CD14-positive monocyte (primary cell): ENCODE data around the gene PDZD8. TPM values are rescaled to one million over a fixed set of nuclear protein-coding genes. Genes with fewer than 3 reads are reported as not detected.

Source experiments
- DNase-seq, 3 donors: peaks; one replicate each; pipeline ENCODE4 v3.0.0-alpha.2; 2011 to 2022
- H2AFZ ChIP-seq: 2 replicates; pipeline ENCODE4 v1.6.0; 2012; ENCODE audit warnings: mild to moderate bottlenecking, low read depth, low read length, inconsistent platforms; ENCODE audit not compliant: insufficient read depth, poor library complexity, severe bottlenecking
- H3K27ac ChIP-seq, 2 donors: 1 replicate in 1 of 2; 2 replicates in 1 of 2; pipeline ENCODE4 v1.5.1; 2012 to 2013; ENCODE audit warnings: low read length in 2 of 2, control low read depth in 1 of 2, inconsistent platforms in 1 of 2, low read depth in 1 of 2, mild to moderate bottlenecking in 1 of 2
- H3K27me3 ChIP-seq, 2 donors: one replicate each; pipeline versions ENCODE4 v1.6.0 to v1.6.1; 2011 to 2013; ENCODE audit warnings: low read length in 2 of 2; ENCODE audit not compliant: control insufficient read depth in 2 of 2, insufficient read depth in 2 of 2
- H3K36me3 ChIP-seq, 2 donors: replicated peaks in 1 of 2; 1 replicate in 1 of 2; 2 replicates in 1 of 2; pipeline versions ENCODE4 v1.5.1 to v1.6.1; 2012 to 2013; ENCODE audit warnings: low read length in 2 of 2, control low read depth in 1 of 2, inconsistent platforms in 1 of 2, mild to moderate bottlenecking in 1 of 2; ENCODE audit not compliant: insufficient read depth in 2 of 2, control insufficient read depth in 1 of 2
- H3K4me1 ChIP-seq, 2 donors: 1 replicate in 1 of 2; 2 replicates in 1 of 2; pipeline versions ENCODE4 v1.5.1 to v1.6.1; 2012 to 2013; ENCODE audit warnings: low read length in 2 of 2, control low read depth in 1 of 2, inconsistent platforms in 1 of 2, mild to moderate bottlenecking in 1 of 2, moderate library complexity in 1 of 2; ENCODE audit not compliant: insufficient read depth in 2 of 2, control insufficient read depth in 1 of 2
- H3K4me2 ChIP-seq: replicated peaks from 2 replicates; pipeline ENCODE3; 2012; ENCODE audit warnings: low read length, moderate library complexity, mild to moderate bottlenecking; ENCODE audit not compliant: poor library complexity, severe bottlenecking; ENCODE audit errors: extremely low read depth
- H3K4me3 ChIP-seq, 3 experiments: fragments of 200-600 bp in 1 of 3; sonication (generic) in 1 of 3; replicated peaks in 1 of 3; 1 replicate in 2 of 3; 2 replicates in 1 of 3; pipeline ENCODE4 v1.5.1; 2011 to 2013; ENCODE audit warnings: low read length in 3 of 3, mild to moderate bottlenecking in 3 of 3, control low read depth in 2 of 3, low read depth in 2 of 3, inconsistent platforms in 1 of 3, moderate library complexity in 1 of 3
- H3K79me2 ChIP-seq: 2 replicates; pipeline ENCODE4 v1.6.0; 2012; ENCODE audit warnings: mild to moderate bottlenecking, control low read depth, inconsistent platforms, low read length, moderate library complexity; ENCODE audit not compliant: insufficient read depth
- H3K9ac ChIP-seq: 2 replicates; pipeline ENCODE4 v1.6.0; 2017; ENCODE audit warnings: low read length, mild to moderate bottlenecking; ENCODE audit not compliant: insufficient read depth, poor library complexity, severe bottlenecking
- H3K9me3 ChIP-seq, 2 donors: replicated peaks in 1 of 2; 1 replicate in 1 of 2; 2 replicates in 1 of 2; pipeline versions ENCODE4 v1.5.1 to v1.6.1; 2012 to 2013; ENCODE audit warnings: low read length in 2 of 2, control low read depth in 1 of 2; ENCODE audit not compliant: control insufficient read depth in 1 of 2, insufficient read depth in 1 of 2
- H4K20me1 ChIP-seq: 2 replicates; pipeline ENCODE4 v1.6.0; 2012; ENCODE audit warnings: mild to moderate bottlenecking, low read length, control low read depth, moderate library complexity; ENCODE audit not compliant: insufficient read depth
- H3K27ac Mint-ChIP-seq, 7 donors: one replicate each; pipeline ENCODE4 v1.8.0; 2020; ENCODE audit warnings: mild to moderate bottlenecking in 7 of 7, mixed read lengths in 7 of 7, moderate library complexity in 6 of 7, inconsistent platforms in 2 of 7
- H3K27me3 Mint-ChIP-seq, 3 donors: one replicate each; pipeline ENCODE4 v1.8.0; 2021 to 2022; ENCODE audit warnings: low read depth in 3 of 3, mild to moderate bottlenecking in 3 of 3, mixed read lengths in 3 of 3, moderate library complexity in 3 of 3, inconsistent platforms in 1 of 3
- H3K36me3 Mint-ChIP-seq, 2 donors: one replicate each; pipeline ENCODE4 v1.8.0; 2020; ENCODE audit warnings: mixed read lengths in 2 of 2, inconsistent platforms in 1 of 2, mild to moderate bottlenecking in 1 of 2
- H3K4me1 Mint-ChIP-seq: one replicate; pipeline ENCODE4 v1.8.0; 2020; ENCODE audit warnings: mild to moderate bottlenecking, mixed read lengths
- H3K4me3 Mint-ChIP-seq, 2 donors: one replicate each; pipeline ENCODE4 v1.8.0; 2020; ENCODE audit warnings: mild to moderate bottlenecking in 2 of 2, mixed read lengths in 2 of 2, moderate library complexity in 1 of 2
- H3K9me3 Mint-ChIP-seq, 7 donors: one replicate each; pipeline ENCODE4 v1.8.0; 2020 to 2022; ENCODE audit warnings: mixed read lengths in 7 of 7, mild to moderate bottlenecking in 6 of 7, moderate library complexity in 6 of 7, inconsistent platforms in 2 of 7
- WGBS: methylation state at CpG from one replicate; pipeline ENCODE4 v1.1.5; 2013; ENCODE audit warnings: missing lambda C conversion rate; ENCODE audit not compliant: insufficient coverage; 5-methylcytosine and 5-hydroxymethylcytosine counted together
- intact Hi-C, 2 donors: fragments of 100-400 bp; cut with micrococcal nuclease; formaldehyde crosslinking; loops; one replicate each; pipeline versions ENCODE4 v1.15.0 to v1.15.1; 2023
- polyA plus RNA-seq, 3 donors: library from polyadenylated mRNA; depleted of rRNA in 1 of 3; unstranded in 2 of 3; stranded (reverse) in 1 of 3; fragments of 300-500 nt in 2 of 3; fragments of >200 nt in 1 of 3; fragmentation: Illumina TruSeq in 2 of 3; gene quantifications; 1 replicate in 2 of 3; 2 replicates in 1 of 3; pipeline ENCODE4 v1.2.3, GENCODE V29; 2012 to 2021
- TF ChIP-seq, protein P1 (sequence below): fragments of 200-600 bp; IDR thresholded peaks from one replicate; pipeline ENCODE4 v1.8.0; 2022; ENCODE audit warnings: antibody characterized with exemption, mild to moderate bottlenecking

The PDZD8 gene
- polyA plus RNA-seq, 3 donors = 4.6 to 104 (median 9.0) TPM

- no peak overlapping the region for H3K27ac ChIP-seq
- intact Hi-C loops = no loop called here
- H3K4me3 ChIP-seq = no peak overlapping the region
- H3K4me2 ChIP-seq = no peak overlapping the region
- no peak overlapping the region for H3K27ac Mint-ChIP-seq
- TF ChIP-seq, protein P1, sequence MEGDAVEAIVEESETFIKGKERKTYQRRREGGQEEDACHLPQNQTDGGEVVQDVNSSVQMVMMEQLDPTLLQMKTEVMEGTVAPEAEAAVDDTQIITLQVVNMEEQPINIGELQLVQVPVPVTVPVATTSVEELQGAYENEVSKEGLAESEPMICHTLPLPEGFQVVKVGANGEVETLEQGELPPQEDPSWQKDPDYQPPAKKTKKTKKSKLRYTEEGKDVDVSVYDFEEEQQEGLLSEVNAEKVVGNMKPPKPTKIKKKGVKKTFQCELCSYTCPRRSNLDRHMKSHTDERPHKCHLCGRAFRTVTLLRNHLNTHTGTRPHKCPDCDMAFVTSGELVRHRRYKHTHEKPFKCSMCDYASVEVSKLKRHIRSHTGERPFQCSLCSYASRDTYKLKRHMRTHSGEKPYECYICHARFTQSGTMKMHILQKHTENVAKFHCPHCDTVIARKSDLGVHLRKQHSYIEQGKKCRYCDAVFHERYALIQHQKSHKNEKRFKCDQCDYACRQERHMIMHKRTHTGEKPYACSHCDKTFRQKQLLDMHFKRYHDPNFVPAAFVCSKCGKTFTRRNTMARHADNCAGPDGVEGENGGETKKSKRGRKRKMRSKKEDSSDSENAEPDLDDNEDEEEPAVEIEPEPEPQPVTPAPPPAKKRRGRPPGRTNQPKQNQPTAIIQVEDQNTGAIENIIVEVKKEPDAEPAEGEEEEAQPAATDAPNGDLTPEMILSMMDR = no peak
- H3K4me1 ChIP-seq = peaks cover 0 to 13% of the 10 kb centered on the region in 2 donors
- no peaks in the 10 kb centered on the region for H3K9me3 Mint-ChIP-seq
- H3K9me3 ChIP-seq = no peaks in the 10 kb centered on the region
- H3K4me1 Mint-ChIP-seq = peaks cover 22% of the 10 kb centered on the region
- no peaks in the 10 kb centered on the region for H3K36me3 Mint-ChIP-seq
- no peak overlapping the region for H3K9ac ChIP-seq
- no peaks in the 10 kb centered on the region for H3K36me3 ChIP-seq
- peaks cover 0 to 7% (median 3%) of the 10 kb centered on the region in 3 donors for H3K27me3 Mint-ChIP-seq
- no peak for DNase-seq
- 100% methylated on average over 3 of the region's 10 CpGs for WGBS
- H2AFZ ChIP-seq = no peak overlapping the region
- H3K79me2 ChIP-seq = no peaks in the 10 kb centered on the region
- no peak overlapping the region for H3K4me3 Mint-ChIP-seq
- no peaks in the 10 kb centered on the region for H4K20me1 ChIP-seq
- H3K27me3 ChIP-seq = no peaks in the 10 kb centered on the region
Observed at GRCh38 chr10:117256910-117257309, 118.3 kb downstream of the PDZD8 start.

DNA sequence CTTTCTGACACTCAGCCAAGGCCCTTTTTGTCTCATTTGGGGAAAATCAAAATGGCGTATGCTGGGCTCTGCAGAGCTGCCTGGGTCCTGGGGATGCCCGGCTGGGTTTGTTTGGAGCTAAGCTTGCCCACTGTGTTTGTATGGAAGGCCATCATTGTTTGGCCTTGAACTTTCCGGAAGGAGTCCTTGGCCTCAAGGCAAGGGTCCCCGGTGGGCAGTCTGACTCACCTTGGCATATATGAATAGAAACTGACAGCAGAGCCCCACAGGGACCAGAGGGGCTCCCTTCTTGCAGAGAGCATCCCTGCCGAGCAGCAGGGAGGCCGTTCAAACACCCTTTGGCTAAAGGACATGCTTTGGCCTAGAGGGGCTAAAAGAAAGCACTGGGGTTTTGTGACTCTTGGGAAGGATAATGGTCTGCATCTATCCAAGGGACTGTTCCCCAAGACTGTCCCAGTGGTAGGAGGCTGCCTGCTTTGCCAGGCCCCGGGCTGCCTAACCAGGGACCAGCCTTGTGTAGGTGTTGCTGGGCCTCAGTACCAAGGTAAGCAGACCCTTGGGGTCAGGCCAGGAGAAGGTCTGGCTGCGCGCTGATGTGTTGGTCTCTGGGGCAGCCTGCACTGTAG is 119.3 kb downstream of the PDZD8 start:
- H3K79me2 ChIP-seq = no peaks in the 10 kb centered on the region
- Mint-ChIP-seq H3K4me3 (no peak overlapping the region), H3K27ac (no peak overlapping the region), H3K4me1 (peaks cover 21% of the 10 kb centered on the region), H3K27me3 (peaks cover 3 to 10% (median 5%) of the 10 kb centered on the region in 3 donors), H3K9me3 (no peaks in the 10 kb centered on the region), H3K36me3 (no peaks in the 10 kb centered on the region)
- H3K27me3 ChIP-seq = no peaks in the 10 kb centered on the region
- no peak for DNase-seq
- no peak overlapping the region for H3K4me3 ChIP-seq
- H4K20me1 ChIP-seq = no peaks in the 10 kb centered on the region
- TF ChIP-seq, protein P1 = no peak
- H3K36me3 ChIP-seq = no peaks in the 10 kb centered on the region
- intact Hi-C loops = no loop called here
- H2AFZ ChIP-seq = no peak overlapping the region
- no peak overlapping the region for H3K4me2 ChIP-seq
- H3K9ac ChIP-seq = no peak overlapping the region
- no peaks in the 10 kb centered on the region for H3K9me3 ChIP-seq
- H3K27ac ChIP-seq = no peak overlapping the region
- 98% methylated on average over 8 of the region's 9 CpGs for WGBS
- peaks cover 0 to 13% of the 10 kb centered on the region in 2 donors for H3K4me1 ChIP-seq
